ENCODE data around the gene OSBPL9. TPM values are rescaled to one million over a fixed set of nuclear protein-coding genes. Genes with fewer than 3 reads are reported as not detected.
A peak's percentile ranks its signal among the peaks of the same experiment; 100 is the strongest.

OSBPL9 gene
- total RNA-seq, 1 experiment from 2014 or later: 52.6 TPM

DNA sequence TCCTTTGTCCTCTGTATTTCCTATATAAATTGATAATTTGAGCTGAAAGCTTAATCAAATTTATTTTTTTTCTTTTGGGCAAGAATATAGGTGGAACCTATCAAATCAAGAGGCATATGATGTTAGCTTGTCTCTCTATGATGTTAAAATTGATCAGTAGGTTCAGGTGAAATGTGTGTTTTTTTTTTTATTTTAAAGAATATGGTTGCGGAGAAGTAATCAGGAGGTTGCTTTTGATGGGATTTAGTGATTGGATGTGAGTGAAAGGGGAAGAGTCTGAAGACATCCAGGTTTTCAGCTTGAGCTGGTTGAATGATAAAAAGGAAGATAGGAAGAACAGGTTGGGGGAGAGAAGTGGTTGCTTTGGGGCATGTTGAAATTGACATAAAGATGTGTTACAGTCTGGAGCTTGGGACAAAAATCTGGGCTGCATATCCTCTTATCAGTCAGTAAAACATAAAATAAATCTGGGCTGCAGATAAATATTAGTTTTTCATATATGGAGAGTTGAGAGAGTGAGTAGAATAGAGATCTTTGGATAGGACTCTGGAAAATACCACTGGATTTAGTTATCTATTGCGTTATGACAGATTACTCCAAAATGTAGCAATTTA lies 5.1 kb downstream of the OSBPL9 start:
- Histone ChIP-seq H3K4me3 (replicated peaks in 1 of 2; ENCODE audit: low read depth in 1 of 2, low read length in 2 of 2) (peak overlapping the region; percentile 10 to 45; a peak in 3 of 4 replicates), H3K4me1 (ENCODE audit: control insufficient read depth in 1 of 2, insufficient read depth in 2 of 2, low read length in 2 of 2) (peaks cover 30 to 61% of the 10 kb centered on the region in 2 experiments), H3K27me3 (ENCODE audit: insufficient read depth, low read length) (no peaks in the 10 kb centered on the region), H3K4me2 (ENCODE audit: low read length) (peak overlapping the region; percentile 70), H2AFZ (ENCODE audit: low read depth, low read length, poor library complexity, severe bottlenecking) (no peak overlapping the region), H3K27ac (ENCODE audit: low read depth, low read length) (peak overlapping the region; percentile 54; the same call in 1 of the 2 replicates), H3K9me3 (ENCODE audit: control insufficient read depth in 1 of 2, insufficient read depth in 1 of 2, low read depth in 1 of 2, low read length in 2 of 2) (no peaks in the 10 kb centered on the region), H3K9me2 (ENCODE audit: insufficient read depth) (no peaks in the 10 kb centered on the region), H3K79me2 (ENCODE audit: insufficient read depth, low read length) (peaks cover 88% of the 10 kb centered on the region), H4K20me1 (ENCODE audit: insufficient read depth) (no peaks in the 10 kb centered on the region), H3K9ac (ENCODE audit: low read length) (peak overlapping the region; percentile 39), H3K36me3 (ENCODE audit: control insufficient read depth in 1 of 2, insufficient read depth in 2 of 2, low read length in 2 of 2) (no peaks in the 10 kb centered on the region)
- RAD21 ChIA-PET (ENCODE audit: low non-redundant PET in 1 of 2, low total read pairs in 2 of 2, uncharacterized antibody in 2 of 2, unreplicated experiment in 2 of 2): interaction anchor here in 1 of 2 experiments (1.8 kb wide), 1 partner anchor 108 kb away, joined by 5 read pairs; no protein-coding TSS in a partner anchor
- no peak for DNase-seq (ENCODE audit: low read depth, low spot score)
- CTCF ChIA-PET: interaction anchor here (0.5 to 3.1 kb wide), 2 partner anchors 107 to 147 kb away, joined by 6 read pairs; no protein-coding TSS in a partner anchor
- POLR2A ChIA-PET: interaction anchor here (1.3 to 1.6 kb wide), 2 partner anchors 50 to 52 kb away, joined by 3 to 4 read pairs; no protein-coding TSS in a partner anchor
- TSS peak; percentile 94 for BruUV-seq (replicated peaks)
- TF ChIP-seq SIN3A (IDR thresholded peaks at IDR 0.05; ENCODE audit: low read depth): no peak
- TF ChIP-seq SRF (IDR thresholded peaks at IDR 0.05; ENCODE audit: low read depth): no peak
- TF ChIP-seq ELF1 (IDR thresholded peaks at IDR 0.05; ENCODE audit: borderline replicate concordance, low read depth): no peak
- TF ChIP-seq, protein P1, sequence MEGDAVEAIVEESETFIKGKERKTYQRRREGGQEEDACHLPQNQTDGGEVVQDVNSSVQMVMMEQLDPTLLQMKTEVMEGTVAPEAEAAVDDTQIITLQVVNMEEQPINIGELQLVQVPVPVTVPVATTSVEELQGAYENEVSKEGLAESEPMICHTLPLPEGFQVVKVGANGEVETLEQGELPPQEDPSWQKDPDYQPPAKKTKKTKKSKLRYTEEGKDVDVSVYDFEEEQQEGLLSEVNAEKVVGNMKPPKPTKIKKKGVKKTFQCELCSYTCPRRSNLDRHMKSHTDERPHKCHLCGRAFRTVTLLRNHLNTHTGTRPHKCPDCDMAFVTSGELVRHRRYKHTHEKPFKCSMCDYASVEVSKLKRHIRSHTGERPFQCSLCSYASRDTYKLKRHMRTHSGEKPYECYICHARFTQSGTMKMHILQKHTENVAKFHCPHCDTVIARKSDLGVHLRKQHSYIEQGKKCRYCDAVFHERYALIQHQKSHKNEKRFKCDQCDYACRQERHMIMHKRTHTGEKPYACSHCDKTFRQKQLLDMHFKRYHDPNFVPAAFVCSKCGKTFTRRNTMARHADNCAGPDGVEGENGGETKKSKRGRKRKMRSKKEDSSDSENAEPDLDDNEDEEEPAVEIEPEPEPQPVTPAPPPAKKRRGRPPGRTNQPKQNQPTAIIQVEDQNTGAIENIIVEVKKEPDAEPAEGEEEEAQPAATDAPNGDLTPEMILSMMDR (IDR thresholded peaks at IDR 0.05 in 2 of 3, conservative IDR thresholded peaks at IDR 0.05 in 1 of 3; ENCODE audit: borderline replicate concordance in 1 of 3, insufficient read depth in 1 of 3, low read depth in 2 of 3, low read length in 2 of 3): no peak
- TF ChIP-seq TCF7L2 (IDR thresholded peaks at IDR 0.05; ENCODE audit: borderline replicate concordance, extremely low read depth, insufficient read depth, insufficient read length): no peak
- no peak for TF ChIP-seq POLR2AphosphoS5 (IDR thresholded peaks at IDR 0.05; ENCODE audit: low read depth, low read length)
- TF ChIP-seq MAX (IDR thresholded peaks at IDR 0.05): no peak
- no peak for TF ChIP-seq YY1 (IDR thresholded peaks at IDR 0.05; ENCODE audit: extremely low read depth, insufficient replicate concordance, low read depth, low read length)
- no peak for TF ChIP-seq CEBPB (IDR thresholded peaks at IDR 0.05; ENCODE audit: low read depth)
- TF ChIP-seq ZNF274 (IDR thresholded peaks at IDR 0.05; ENCODE audit: low read depth, low read length): no peak
- no peak for TF ChIP-seq EZH2phosphoT487 (IDR thresholded peaks at IDR 0.05; ENCODE audit: borderline replicate concordance)
- no peak for TF ChIP-seq JUND (IDR thresholded peaks at IDR 0.05)
- no peak for TF ChIP-seq EGR1 (IDR thresholded peaks at IDR 0.05; ENCODE audit: low read depth)
- TF ChIP-seq SP1 (IDR thresholded peaks at IDR 0.05; ENCODE audit: low read depth): no peak
- intact Hi-C loops (cut with micrococcal nuclease): loop anchor here (10.0 kb wide), 1 partner anchor 383 kb away; no protein-coding TSS in a partner anchor
- ATAC-seq: peak; percentile 23
